Stomach (tissue), 9 donors: ENCODE measurements around the gene MYO1B. TPM values are rescaled to one million over a fixed set of nuclear protein-coding genes. Genes with fewer than 3 reads are reported as not detected.

Experiments
- DNase-seq, 2 donors: peaks; one replicate each; pipeline versions ENCODE4 v3.0.0 to v3.0.0-alpha.2; 2013 to 2019
- H3K27ac ChIP-seq, 5 donors: fragments of 200-600 bp in 4 of 5; sonication (generic) in 4 of 5; one replicate each; pipeline ENCODE4 v1.5.1; 2013 to 2019; ENCODE audit warnings: mild to moderate bottlenecking in 1 of 5, moderate library complexity in 1 of 5
- H3K27me3 ChIP-seq, 3 donors: fragments of 200-600 bp; sonication (generic); one replicate each; pipeline ENCODE4 v1.5.1; 2017 to 2019; ENCODE audit warnings: mixed run types in 1 of 3
- H3K36me3 ChIP-seq, 4 donors: fragments of 200-600 bp; sonication (generic); 1 replicate in 3 of 4; 2 replicates in 1 of 4; pipeline ENCODE4 v1.5.1; 2016 to 2019
- H3K4me1 ChIP-seq, 4 donors: fragments of 200-600 bp; sonication (generic); one replicate each; pipeline ENCODE4 v1.5.1; 2016 to 2019
- H3K4me3 ChIP-seq, 4 donors: fragments of 200-600 bp; sonication (generic) in 3 of 4; one replicate each; pipeline ENCODE4 v1.5.1; 2016 to 2019; ENCODE audit warnings: mild to moderate bottlenecking in 1 of 4
- H3K9me3 ChIP-seq, 4 donors: fragments of 200-600 bp; sonication (generic); one replicate each; pipeline ENCODE4 v1.5.1; 2016 to 2019
- CTCF ChIP-seq, 7 experiments: fragments of 450-650 bp in 4 of 7; fragments of 200-600 bp in 3 of 7; sonication (generic) in 3 of 7; IDR thresholded peaks; one replicate each; pipeline ENCODE4 v1.5.1; 2016 to 2019; ENCODE audit warnings: antibody characterized with exemption in 7 of 7, control low read depth in 2 of 7, mild to moderate bottlenecking in 1 of 7
- EP300 ChIP-seq: sonication (generic); formaldehyde crosslinking; IDR thresholded peaks from one replicate; pipeline ENCODE4 v1.6.1; 2017; ENCODE audit warnings: antibody characterized with exemption
- POLR2A ChIP-seq, 4 donors: fragments of 450-650 bp; IDR thresholded peaks; one replicate each; pipeline ENCODE4 v1.6.1; 2016; ENCODE audit warnings: antibody characterized with exemption in 4 of 4, control low read depth in 2 of 4, mild to moderate bottlenecking in 1 of 4, moderate library complexity in 1 of 4
- POLR2AphosphoS5 ChIP-seq, 3 donors: sonication (generic); formaldehyde crosslinking; IDR thresholded peaks; one replicate each; pipeline ENCODE4 v1.6.1; 2016; ENCODE audit warnings: antibody characterized with exemption in 3 of 3
- WGBS, 5 donors: extraction: QIAGEN DNeasy Blood & Tissue Kit in 3 of 5; methylation state at CpG; one replicate each; pipeline versions ENCODE4 v1.1.5 to v1.1.7; 2013 to 2018; 5-methylcytosine and 5-hydroxymethylcytosine counted together
- intact Hi-C: fragments of 100-400 bp; cut with DNase I; formaldehyde crosslinking; loops from one replicate; pipeline ENCODE4 v1.15.1; 2023; ENCODE audit warnings: low total_unique reads
- polyA plus RNA-seq, 3 donors: library from polyadenylated mRNA; stranded (reverse); fragments of 200-250 nt; gene quantifications; one replicate each; pipeline ENCODE4 v1.2.3, GENCODE V29; 2013
- total RNA-seq, 5 donors: library from RNA; depleted of rRNA; stranded (reverse); fragments of >200 nt; gene quantifications; one replicate each; pipeline versions ENCODE4 v1.1.0 to v1.2.3, GENCODE V29; 2014 to 2016
- donor health status: healthy with polysubstance abuse.
- donor health status: Bipolar disorder and iron deficiency.
- donor health status: healthy.

The MYO1B gene
- total and polyA plus RNA-seq, 8 donors: 6.1 to 123 (median 16.4) TPM

DNA sequence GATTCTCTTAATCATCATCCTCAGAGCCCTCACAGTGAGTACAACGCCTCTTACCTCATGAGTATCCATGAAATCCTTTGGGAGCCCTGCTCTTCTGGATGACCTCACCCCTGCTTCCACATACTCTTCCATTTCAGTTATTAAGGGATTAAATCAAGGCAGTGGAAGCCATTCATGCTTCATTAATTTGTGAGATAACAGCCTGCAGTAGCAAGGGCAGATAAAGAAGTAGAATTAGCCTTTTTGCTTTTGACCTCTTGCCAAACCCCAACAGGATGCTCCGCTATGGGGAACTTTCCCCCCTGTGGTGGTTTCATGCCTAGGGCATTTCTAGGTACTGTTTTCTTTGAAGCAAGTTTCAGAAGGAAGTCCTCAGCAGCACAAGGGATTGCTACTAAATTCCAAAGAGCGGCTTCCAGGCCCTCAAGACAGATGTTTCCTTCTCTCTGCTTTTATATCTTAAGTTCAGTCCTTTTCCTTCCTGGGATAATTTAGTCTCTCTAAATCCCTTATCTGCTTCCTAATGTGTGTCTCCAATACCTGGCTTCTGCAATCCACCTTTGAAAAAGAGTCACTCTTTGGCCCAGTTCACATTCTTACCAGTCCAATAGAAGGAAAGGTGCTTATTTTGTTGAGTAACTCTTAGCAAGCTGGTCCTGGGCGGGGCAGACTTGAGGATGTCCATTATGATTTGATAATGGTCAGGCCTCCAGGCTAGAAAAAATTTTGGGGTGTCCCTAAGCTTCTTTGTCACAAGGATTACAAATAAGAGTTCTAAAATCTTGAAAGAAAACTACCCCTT lies 76.9 kb downstream of the MYO1B start:
- no peaks in the 10 kb centered on the region for H3K36me3 ChIP-seq
- WGBS, 5 donors: 58 to 74% (median 68%) methylated on average over 4 of the region's 4 CpGs
- H3K27ac ChIP-seq: no peak overlapping the region
- H3K4me1 ChIP-seq: peaks cover 10 to 33% (median 17%) of the 10 kb centered on the region in 4 donors
- no peak overlapping the region for H3K4me3 ChIP-seq
- DNase-seq: peak in 1 of 2 donors; percentile 35
- H3K27me3 ChIP-seq: no peaks in the 10 kb centered on the region
- TF ChIP-seq POLR2AphosphoS5 (IDR thresholded peaks at IDR 0.05) (no peak), POLR2A (IDR thresholded peaks at IDR 0.05) (no peak), EP300 (no peak), CTCF (IDR thresholded peaks at IDR 0.05) (no peak)
- intact Hi-C loops: no loop called here
- no peaks in the 10 kb centered on the region for H3K9me3 ChIP-seq

- Histone ChIP-seq H3K4me1 (peaks cover 10 to 27% (median 14%) of the 10 kb centered on the region in 4 donors), H3K9me3 (no peaks in the 10 kb centered on the region), H3K27ac (no peak overlapping the region), H3K36me3 (no peaks in the 10 kb centered on the region), H3K27me3 (no peaks in the 10 kb centered on the region), H3K4me3 (no peak overlapping the region)
- DNase-seq: no peak
- intact Hi-C loops: no loop called here
- WGBS, 5 donors: 72 to 82% (median 80%) methylated on average over 2 of the region's 2 CpGs
- TF ChIP-seq CTCF (IDR thresholded peaks at IDR 0.05) (no peak), EP300 (no peak)
Observed at GRCh38 chr2:191322828-191323506, 77.8 kb downstream of the MYO1B start.

DNA sequence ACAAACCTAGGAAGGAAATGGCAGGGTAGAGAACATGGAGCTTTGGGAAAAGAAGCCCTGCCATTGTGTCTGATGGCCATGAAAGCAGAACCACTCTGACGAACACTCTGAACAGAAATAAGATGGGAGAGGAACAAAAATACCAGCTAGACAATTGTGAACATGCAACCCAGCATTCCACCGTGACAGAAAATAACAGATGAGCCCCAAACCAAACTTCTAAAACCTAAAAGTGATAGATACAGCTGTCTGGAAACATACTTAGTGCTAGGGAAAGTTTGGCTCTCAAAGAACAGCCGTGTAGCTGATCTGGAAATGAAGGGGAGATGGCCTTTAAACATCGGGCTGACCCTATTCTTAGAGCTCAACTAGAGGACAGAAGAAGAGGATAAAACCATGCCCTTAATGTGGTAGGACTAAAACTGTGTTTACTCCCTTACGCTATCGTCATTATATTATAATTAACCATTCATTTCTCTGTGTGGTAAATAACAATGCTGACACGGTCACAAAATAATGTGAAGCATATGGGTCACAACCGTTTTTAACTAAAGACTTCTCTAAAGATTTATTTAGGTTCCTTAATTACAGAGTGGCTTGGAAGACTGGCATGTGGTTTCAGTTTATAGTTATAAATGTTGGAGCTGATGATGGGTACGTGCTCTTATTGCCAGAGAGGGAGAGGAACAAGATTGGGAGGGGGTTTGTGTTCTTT lies 80.6 kb downstream of the MYO1B start:
- H3K36me3 ChIP-seq: peaks cover 0 to 9% (median 6%) of the 10 kb centered on the region in 4 donors
- TF ChIP-seq POLR2AphosphoS5 (IDR thresholded peaks at IDR 0.05) (no peak), CTCF (IDR thresholded peaks at IDR 0.05) (no peak), EP300 (no peak), POLR2A (IDR thresholded peaks at IDR 0.05) (no peak)
- WGBS, 5 donors: 81 to 90% (median 82%) methylated on average over 9 of the region's 9 CpGs
- H3K27ac ChIP-seq: no peak overlapping the region
- no peaks in the 10 kb centered on the region for H3K9me3 ChIP-seq
- DNase-seq: no peak
- no peak overlapping the region for H3K4me3 ChIP-seq
- intact Hi-C loops: no loop called here
- H3K27me3 ChIP-seq: no peaks in the 10 kb centered on the region
- H3K4me1 ChIP-seq: peaks cover 0 to 10% (median 0%) of the 10 kb centered on the region in 4 donors

DNA sequence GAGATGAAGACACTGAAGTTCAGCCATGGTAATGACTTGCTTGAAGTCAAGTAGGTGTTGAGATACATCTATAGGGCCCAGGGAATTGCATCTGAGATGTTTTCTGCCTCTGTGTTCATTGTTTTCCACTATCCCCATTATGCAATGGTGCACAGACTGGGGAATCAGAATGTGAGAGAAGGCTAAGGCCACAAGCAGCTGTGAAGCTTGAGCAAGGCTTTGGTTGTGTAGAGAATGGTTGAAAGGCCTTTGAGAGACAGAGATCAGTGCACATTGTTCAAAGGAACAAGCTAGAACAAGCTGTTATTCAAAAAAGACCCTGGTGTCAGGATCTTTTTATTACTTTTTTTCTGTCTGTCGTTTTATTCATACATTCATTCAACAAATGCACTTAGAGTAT lies 82.3 kb downstream of the MYO1B start:
- 84 to 94% (median 86%) methylated on average over 1 of the region's 1 CpG for WGBS, 5 donors
- H3K4me3 ChIP-seq: no peak overlapping the region
- peaks cover 0 to 21% (median 12%) of the 10 kb centered on the region in 4 donors for H3K36me3 ChIP-seq
- no peaks in the 10 kb centered on the region for H3K9me3 ChIP-seq
- H3K4me1 ChIP-seq: peaks cover 0 to under 1% (median 0%) of the 10 kb centered on the region in 4 donors
- DNase-seq: no peak
- TF ChIP-seq POLR2A (IDR thresholded peaks at IDR 0.05) (no peak), CTCF (IDR thresholded peaks at IDR 0.05) (no peak), EP300 (no peak), POLR2AphosphoS5 (IDR thresholded peaks at IDR 0.05) (no peak)
- intact Hi-C loops: no loop called here
- no peak overlapping the region for H3K27ac ChIP-seq
- H3K27me3 ChIP-seq: no peaks in the 10 kb centered on the region
